Uterus (tissue), 4 donors: ENCODE measurements around the gene IRS1. TPM values are rescaled to one million over a fixed set of nuclear protein-coding genes. Genes with fewer than 3 reads are reported as not detected.

ENCODE experiments used
- DNase-seq, 2 donors: peaks; one replicate each; pipeline ENCODE4 v3.0.0-alpha.2; 2019 to 2020
- H3K27ac ChIP-seq, 2 donors: fragments of 200-600 bp; sonication (generic); 1 replicate in 1 of 2; 2 replicates in 1 of 2; pipeline ENCODE4 v1.5.1; 2016 to 2018
- H3K27me3 ChIP-seq, 2 donors: fragments of 200-600 bp; sonication (generic); one replicate each; pipeline ENCODE4 v1.5.1; 2018 to 2019; ENCODE audit warnings: control low read depth in 1 of 2
- H3K36me3 ChIP-seq, 2 donors: fragments of 200-600 bp; sonication (generic); one replicate each; pipeline ENCODE4 v1.5.1; 2019; ENCODE audit warnings: control low read depth in 1 of 2
- H3K4me1 ChIP-seq, 2 donors: fragments of 200-600 bp; sonication (generic); one replicate each; pipeline ENCODE4 v1.5.1; 2018 to 2019; ENCODE audit warnings: control low read depth in 1 of 2
- H3K4me3 ChIP-seq, 2 donors: fragments of 200-600 bp; sonication (generic); 1 replicate in 1 of 2; 2 replicates in 1 of 2; pipeline ENCODE4 v1.5.1; 2018 to 2019; ENCODE audit warnings: mild to moderate bottlenecking in 1 of 2
- H3K9me3 ChIP-seq, 2 donors: fragments of 200-600 bp; sonication (generic); one replicate each; pipeline ENCODE4 v1.5.1; 2019; ENCODE audit warnings: control low read depth in 1 of 2
- POLR2A ChIP-seq, 2 donors: fragments of 450-650 bp; IDR thresholded peaks; one replicate each; pipeline ENCODE4 v1.6.1; 2016; ENCODE audit warnings: antibody characterized with exemption in 2 of 2, mild to moderate bottlenecking in 1 of 2, moderate library complexity in 1 of 2
- intact Hi-C: fragments of 100-400 bp; cut with DNase I; formaldehyde crosslinking; loops from one replicate; pipeline ENCODE4 v1.15.1; 2023; ENCODE audit warnings: low total_unique reads
- total RNA-seq, 4 donors: library from RNA; depleted of rRNA in 3 of 4; stranded (reverse); fragments of >200 nt in 3 of 4; gene quantifications; one replicate each; pipeline versions ENCODE4 v1.1.0 to v1.2.4, GENCODE V29; 2014 to 2023
- TF ChIP-seq, protein P1 (sequence below), 4 experiments: fragments of 200-600 bp in 2 of 4; fragments of 450-650 bp in 2 of 4; sonication (generic) in 2 of 4; IDR thresholded peaks; one replicate each; pipeline ENCODE4 v1.5.1; 2016 to 2019; ENCODE audit warnings: antibody characterized with exemption in 4 of 4, mild to moderate bottlenecking in 2 of 4, moderate library complexity in 1 of 4
- donor health status: DM: yes; HTN: yes; CAD: no.

Gene IRS1
- total RNA-seq, 4 donors from 2014 or later: 11.5 to 54.2 (median 29.5) TPM

DNA sequence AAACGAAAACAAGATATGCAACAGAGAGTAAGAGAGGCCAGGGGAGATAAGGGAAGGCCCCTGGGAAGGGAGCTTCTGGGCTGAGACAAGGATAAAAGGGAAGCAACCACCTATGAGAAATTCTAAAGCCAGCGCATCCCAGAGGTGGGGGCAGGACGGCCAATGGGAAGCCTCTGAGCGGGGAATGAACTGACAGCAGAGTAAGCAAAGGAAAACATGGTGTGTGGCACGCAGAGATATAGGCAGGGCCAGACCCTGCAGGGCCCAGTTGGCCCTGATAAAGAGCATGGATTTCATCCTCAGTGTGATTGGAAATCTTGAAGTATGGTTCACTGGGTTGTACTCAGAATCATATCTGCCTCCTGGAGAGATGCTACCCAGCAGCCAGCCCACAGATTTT is 78.7 kb downstream of the IRS1 start:
- H3K27ac ChIP-seq: no peak overlapping the region
- intact Hi-C loops: no loop called here

DNA sequence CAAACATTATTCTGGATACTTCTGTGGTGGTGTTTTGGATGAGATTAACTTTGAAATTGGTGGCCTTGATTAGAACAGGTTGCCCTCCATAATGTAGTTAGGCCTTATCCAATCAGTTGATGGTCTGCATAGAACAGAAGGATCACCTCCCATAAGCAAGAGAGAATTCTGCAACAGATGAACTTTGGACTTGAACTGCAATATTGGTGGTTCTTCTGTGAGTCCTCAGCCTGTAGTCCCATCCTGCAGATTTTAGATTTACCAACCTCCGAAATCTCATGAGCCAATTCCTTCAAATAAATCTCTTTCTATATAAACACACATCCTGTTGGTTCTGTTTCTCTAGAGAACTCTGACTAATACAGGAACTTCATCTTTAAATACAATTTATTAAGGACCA is 81.9 kb downstream of the IRS1 start:
- TF ChIP-seq, protein P1, sequence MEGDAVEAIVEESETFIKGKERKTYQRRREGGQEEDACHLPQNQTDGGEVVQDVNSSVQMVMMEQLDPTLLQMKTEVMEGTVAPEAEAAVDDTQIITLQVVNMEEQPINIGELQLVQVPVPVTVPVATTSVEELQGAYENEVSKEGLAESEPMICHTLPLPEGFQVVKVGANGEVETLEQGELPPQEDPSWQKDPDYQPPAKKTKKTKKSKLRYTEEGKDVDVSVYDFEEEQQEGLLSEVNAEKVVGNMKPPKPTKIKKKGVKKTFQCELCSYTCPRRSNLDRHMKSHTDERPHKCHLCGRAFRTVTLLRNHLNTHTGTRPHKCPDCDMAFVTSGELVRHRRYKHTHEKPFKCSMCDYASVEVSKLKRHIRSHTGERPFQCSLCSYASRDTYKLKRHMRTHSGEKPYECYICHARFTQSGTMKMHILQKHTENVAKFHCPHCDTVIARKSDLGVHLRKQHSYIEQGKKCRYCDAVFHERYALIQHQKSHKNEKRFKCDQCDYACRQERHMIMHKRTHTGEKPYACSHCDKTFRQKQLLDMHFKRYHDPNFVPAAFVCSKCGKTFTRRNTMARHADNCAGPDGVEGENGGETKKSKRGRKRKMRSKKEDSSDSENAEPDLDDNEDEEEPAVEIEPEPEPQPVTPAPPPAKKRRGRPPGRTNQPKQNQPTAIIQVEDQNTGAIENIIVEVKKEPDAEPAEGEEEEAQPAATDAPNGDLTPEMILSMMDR (IDR thresholded peaks at IDR 0.05): no peak
- no peak for TF ChIP-seq POLR2A (IDR thresholded peaks at IDR 0.05)
- H3K27me3 ChIP-seq: no peaks in the 10 kb centered on the region
- no peak overlapping the region for H3K4me3 ChIP-seq
- intact Hi-C loops: no loop called here
- DNase-seq: no peak
- H3K4me1 ChIP-seq: no peaks in the 10 kb centered on the region
- H3K9me3 ChIP-seq: no peaks in the 10 kb centered on the region
- H3K27ac ChIP-seq: no peak overlapping the region
- H3K36me3 ChIP-seq: no peaks in the 10 kb centered on the region

More for the DNA sequence above, 78.7 kb downstream of the IRS1 start:
- DNase-seq: no peak
- H3K9me3 ChIP-seq: no peaks in the 10 kb centered on the region
- H3K27me3 ChIP-seq: no peaks in the 10 kb centered on the region
- TF ChIP-seq, protein P1 (IDR thresholded peaks at IDR 0.05): no peak
- no peak for TF ChIP-seq POLR2A (IDR thresholded peaks at IDR 0.05)
- no peak overlapping the region for H3K4me3 ChIP-seq
- H3K4me1 ChIP-seq: peaks cover 0 to under 1% of the 10 kb centered on the region in 2 donors
- no peaks in the 10 kb centered on the region for H3K36me3 ChIP-seq

DNA sequence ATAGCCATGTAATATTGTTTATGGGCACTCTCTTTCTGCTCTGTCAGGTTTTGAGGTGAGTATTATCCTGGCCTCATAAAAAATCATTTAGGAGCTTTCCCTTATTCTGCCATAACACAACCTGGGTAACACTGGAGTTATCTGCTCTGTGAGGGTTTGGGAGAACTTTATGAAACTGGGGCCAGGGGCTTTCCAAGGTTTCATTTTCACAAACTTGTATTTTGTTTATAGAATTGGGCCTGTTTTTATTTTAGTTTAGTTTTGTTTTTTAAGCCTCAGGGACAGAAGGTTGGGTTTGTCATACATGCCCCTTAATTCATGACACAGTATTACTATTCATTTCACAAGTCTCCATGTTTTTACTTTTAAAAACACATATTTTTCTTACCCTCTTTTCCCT is 83.5 kb downstream of the IRS1 start:
- Histone ChIP-seq H3K9me3 (no peaks in the 10 kb centered on the region), H3K36me3 (no peaks in the 10 kb centered on the region), H3K27ac (no peak overlapping the region), H3K27me3 (no peaks in the 10 kb centered on the region), H3K4me1 (no peaks in the 10 kb centered on the region), H3K4me3 (no peak overlapping the region)
- TF ChIP-seq, protein P1 (IDR thresholded peaks at IDR 0.05): no peak
- no peak for TF ChIP-seq POLR2A (IDR thresholded peaks at IDR 0.05)
- intact Hi-C loops: no loop called here
- DNase-seq: no peak

DNA sequence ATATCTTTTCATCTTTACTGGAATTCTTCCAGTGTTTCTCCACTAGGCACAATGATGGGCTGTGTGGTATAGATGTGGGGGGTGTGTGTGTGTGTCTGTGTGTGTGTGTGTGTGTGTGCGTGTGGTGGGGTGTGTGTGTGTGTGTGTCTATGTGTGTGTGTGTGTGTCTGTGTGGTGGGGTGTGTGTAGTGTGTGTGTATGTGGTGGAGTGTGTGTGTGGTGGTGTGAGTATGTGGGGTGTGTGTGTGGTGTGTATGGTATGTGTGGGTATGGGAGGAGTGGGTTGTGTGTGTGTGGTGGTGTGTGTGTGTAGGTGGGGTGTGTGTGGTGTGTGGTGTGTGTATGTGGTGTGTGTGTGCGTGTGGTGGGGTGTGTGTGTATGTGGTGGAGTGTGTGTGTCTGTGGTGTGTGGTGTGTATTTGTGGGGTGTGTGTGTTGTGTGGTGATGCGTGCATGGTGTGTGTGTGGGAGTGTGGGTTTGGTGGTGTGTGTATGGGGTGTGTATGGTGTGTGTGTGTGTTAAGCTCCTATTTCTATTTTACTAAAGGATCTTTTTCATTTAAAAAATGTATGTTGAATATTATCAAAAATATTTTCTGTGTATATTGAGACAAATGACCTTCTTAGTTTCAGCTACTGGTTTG is 84.2 kb downstream of the IRS1 start:
- no peak overlapping the region for H3K27ac ChIP-seq
- H3K4me3 ChIP-seq: no peak overlapping the region
- TF ChIP-seq, protein P1 (IDR thresholded peaks at IDR 0.05): no peak
- no peak for TF ChIP-seq POLR2A (IDR thresholded peaks at IDR 0.05)
- no peaks in the 10 kb centered on the region for H3K9me3 ChIP-seq
- DNase-seq: no peak
- no peaks in the 10 kb centered on the region for H3K36me3 ChIP-seq
- H3K27me3 ChIP-seq: no peaks in the 10 kb centered on the region
- H3K4me1 ChIP-seq: no peaks in the 10 kb centered on the region
- intact Hi-C loops: no loop called here

DNA sequence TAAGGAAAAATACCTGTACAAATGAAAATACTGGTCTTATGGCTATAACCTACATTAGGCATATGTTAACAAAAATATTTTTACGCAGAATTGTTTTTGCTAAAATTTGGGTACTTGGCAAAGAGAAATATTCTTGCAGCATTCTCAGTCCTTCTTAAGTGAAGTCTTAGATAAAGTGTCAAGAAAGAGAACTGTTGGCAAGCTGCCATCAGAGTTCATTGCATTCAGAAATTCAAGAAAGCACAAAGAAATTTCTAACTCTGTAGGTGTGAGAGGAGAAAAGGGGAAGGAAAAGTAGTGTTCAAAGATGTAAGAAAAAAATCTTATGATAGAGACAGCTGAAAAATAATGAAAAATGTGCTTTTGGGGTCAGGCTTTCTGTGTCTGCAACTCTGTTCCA is 86.7 kb downstream of the IRS1 start:
- no peaks in the 10 kb centered on the region for H3K36me3 ChIP-seq
- H3K27ac ChIP-seq: no peak overlapping the region
- TF ChIP-seq, protein P1 (IDR thresholded peaks at IDR 0.05): no peak
- TF ChIP-seq POLR2A (IDR thresholded peaks at IDR 0.05): no peak
- H3K4me1 ChIP-seq: no peaks in the 10 kb centered on the region
- H3K9me3 ChIP-seq: no peaks in the 10 kb centered on the region
- no peak overlapping the region for H3K4me3 ChIP-seq
- H3K27me3 ChIP-seq: no peaks in the 10 kb centered on the region
- intact Hi-C loops: no loop called here
- DNase-seq: no peak
